ENCODE data around the gene INPP5A.

DNA sequence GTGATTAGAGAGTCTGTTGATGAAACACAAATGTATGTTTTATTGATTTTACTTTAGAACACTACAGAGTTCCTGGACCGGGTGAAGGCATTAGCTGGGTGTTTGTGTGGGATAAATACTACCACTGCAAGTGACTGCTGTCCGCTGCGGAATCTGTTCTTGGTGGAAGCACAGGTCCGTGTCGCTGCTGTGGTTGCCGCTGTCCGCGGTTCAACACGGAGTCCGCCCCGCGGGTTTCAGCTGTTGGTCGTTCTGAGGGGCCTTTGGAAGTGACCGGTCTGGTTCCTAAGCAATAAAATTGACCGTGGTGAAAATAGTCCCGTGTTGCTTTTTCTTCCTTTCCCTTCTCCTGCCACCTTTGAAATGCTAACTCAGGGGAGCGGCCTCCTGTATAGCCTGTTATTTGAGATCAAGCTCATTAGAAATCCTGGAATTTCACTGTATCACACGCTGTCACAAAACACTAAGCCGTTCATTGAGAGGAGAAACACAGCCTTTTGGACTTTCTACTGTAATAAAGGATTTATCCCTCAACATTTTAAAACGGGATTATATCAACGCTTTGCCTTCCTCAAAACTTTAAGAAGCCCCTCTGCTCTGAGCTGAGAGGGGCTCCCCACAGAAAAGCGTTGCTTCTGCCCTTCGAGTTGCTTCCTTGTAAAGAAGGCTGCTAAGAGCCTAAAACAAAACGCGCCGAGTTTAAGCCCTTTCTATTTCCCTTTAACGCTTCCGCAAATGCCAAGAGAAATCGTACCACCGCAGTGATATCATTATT is 245.8 kb downstream of the INPP5A start:
- no peak for TF ChIP-seq EZH2 (IDR thresholded peaks at IDR 0.05; ENCODE audit: borderline replicate concordance, insufficient read depth, low read depth, low read length, poor library complexity, severe bottlenecking)
- TF ChIP-seq, protein P1, sequence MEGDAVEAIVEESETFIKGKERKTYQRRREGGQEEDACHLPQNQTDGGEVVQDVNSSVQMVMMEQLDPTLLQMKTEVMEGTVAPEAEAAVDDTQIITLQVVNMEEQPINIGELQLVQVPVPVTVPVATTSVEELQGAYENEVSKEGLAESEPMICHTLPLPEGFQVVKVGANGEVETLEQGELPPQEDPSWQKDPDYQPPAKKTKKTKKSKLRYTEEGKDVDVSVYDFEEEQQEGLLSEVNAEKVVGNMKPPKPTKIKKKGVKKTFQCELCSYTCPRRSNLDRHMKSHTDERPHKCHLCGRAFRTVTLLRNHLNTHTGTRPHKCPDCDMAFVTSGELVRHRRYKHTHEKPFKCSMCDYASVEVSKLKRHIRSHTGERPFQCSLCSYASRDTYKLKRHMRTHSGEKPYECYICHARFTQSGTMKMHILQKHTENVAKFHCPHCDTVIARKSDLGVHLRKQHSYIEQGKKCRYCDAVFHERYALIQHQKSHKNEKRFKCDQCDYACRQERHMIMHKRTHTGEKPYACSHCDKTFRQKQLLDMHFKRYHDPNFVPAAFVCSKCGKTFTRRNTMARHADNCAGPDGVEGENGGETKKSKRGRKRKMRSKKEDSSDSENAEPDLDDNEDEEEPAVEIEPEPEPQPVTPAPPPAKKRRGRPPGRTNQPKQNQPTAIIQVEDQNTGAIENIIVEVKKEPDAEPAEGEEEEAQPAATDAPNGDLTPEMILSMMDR (IDR thresholded peaks at IDR 0.05), result no peak
